Aorta (tissue), 4 donors: ENCODE results near the gene ZFP62. TPM values are rescaled to one million over a fixed set of nuclear protein-coding genes. Genes with fewer than 3 reads are reported as not detected.

ENCODE experiments used
- polyA plus RNA-seq, 2 donors: library from polyadenylated mRNA; stranded (reverse); fragments of 200-250 nt; gene quantifications; one replicate each; pipeline ENCODE4 v1.2.3, GENCODE V29; 2013
- total RNA-seq, 2 donors: library from RNA; stranded (reverse); fragmentation: NEBNext Ultra II Directional; extraction: Animal tissue kit (Norgen Biotek cat#: 25700); gene quantifications; one replicate each; pipeline ENCODE4 v1.2.1, GENCODE V29; 2021
- donor health status: healthy with polysubstance abuse.
- donor health status: Bipolar disorder and iron deficiency.
- donor health status: DM: no; HTN: no; CAD: no.
- donor health status: DM: yes; HTN: yes; CAD: no.

ZFP62 gene
- total and polyA plus RNA-seq, 4 donors: 6.5 to 24.7 (median 16.1) TPM

Other genes starting within 250 kb of the ZFP62 start
- 10 to 100 TPM; 13.7 to 22.1 TPM for gene FLT4, start 211.7 kb downstream of the ZFP62 start, total RNA-seq
- gene FLT4, start 211.7 kb downstream of the ZFP62 start, polyA plus RNA-seq: 1 to 10 TPM in 1 of 2 donors, under 1 TPM in 1; 0.13 to 1.6 TPM
- gene OR2Y1, start 121.2 kb downstream of the ZFP62 start, total RNA-seq: not detected
- gene OR2Y1, start 121.2 kb downstream of the ZFP62 start, polyA plus RNA-seq: not detected
- gene MGAT1, start 58.5 kb downstream of the ZFP62 start, total RNA-seq: 100 to 1,000 TPM; 143 to 180 TPM
- 10 to 100 TPM; 60.5 to 79.5 TPM for gene MGAT1, start 58.5 kb downstream of the ZFP62 start, polyA plus RNA-seq
- under 1 TPM; 0.29 to 0.30 TPM for gene BTNL8, start 37.9 kb upstream of the ZFP62 start, total RNA-seq
- gene BTNL8, start 37.9 kb upstream of the ZFP62 start, polyA plus RNA-seq: 1 to 10 TPM in 1 of 2 donors, not detected in 1; 2.0 TPM
- gene BTNL3, start 127.6 kb upstream of the ZFP62 start, total RNA-seq: not detected
- gene BTNL3, start 127.6 kb upstream of the ZFP62 start, polyA plus RNA-seq: 1 to 10 TPM in 1 of 2 donors, not detected in 1; 6.5 TPM
- gene BTNL9, start 179.0 kb upstream of the ZFP62 start, total RNA-seq: 10 to 100 TPM; 16.8 to 33.0 TPM
- under 1 TPM; 0.26 to 0.75 TPM for gene BTNL9, start 179.0 kb upstream of the ZFP62 start, polyA plus RNA-seq